Lung (tissue), 12 donors: ENCODE results near the gene UNC13A. TPM values are rescaled to one million over a fixed set of nuclear protein-coding genes. Genes with fewer than 3 reads are reported as not detected.
"Not testable (repeated sequence)": the region's sequence is repeated elsewhere in the genome, so short reads cannot be mapped to it uniquely, and the experiment has no call there.

Experiments used
- ATAC-seq: fragments of 200-7000 bp; cut with Tn5 transposase; one replicate; pipeline ENCODE4 v1.9.1; 2020; ENCODE audit warnings: moderate number of reproducible peaks; ENCODE audit not compliant: insufficient read depth, low FRiP score
- DNase-seq, 3 donors: peaks; one replicate each; pipeline ENCODE4 v3.0.0-alpha.2; 2013 to 2017
- H3K27ac ChIP-seq, 2 donors: one replicate each; pipeline ENCODE4 v1.5.1; 2013; ENCODE audit warnings: mild to moderate bottlenecking in 2 of 2, moderate library complexity in 2 of 2, control low read depth in 1 of 2, inconsistent platforms in 1 of 2, low read depth in 1 of 2, low read length in 1 of 2
- H3K27me3 ChIP-seq, 3 donors: one replicate each; pipeline ENCODE4 v1.5.1; 2013; ENCODE audit warnings: low read length in 2 of 3; ENCODE audit not compliant: control insufficient read depth in 3 of 3, insufficient read depth in 3 of 3
- H3K36me3 ChIP-seq, 4 donors: one replicate each; pipeline ENCODE4 v1.5.1; 2013; ENCODE audit warnings: low read length in 4 of 4, mild to moderate bottlenecking in 1 of 4, moderate library complexity in 1 of 4; ENCODE audit not compliant: control insufficient read depth in 4 of 4, insufficient read depth in 4 of 4
- H3K4me1 ChIP-seq, 5 donors: one replicate each; pipeline ENCODE4 v1.5.1; 2013; ENCODE audit warnings: low read length in 5 of 5, mild to moderate bottlenecking in 2 of 5, moderate library complexity in 1 of 5; ENCODE audit not compliant: control insufficient read depth in 5 of 5, insufficient read depth in 5 of 5
- H3K4me3 ChIP-seq: one replicate; pipeline ENCODE4 v1.5.1; 2013; ENCODE audit warnings: mild to moderate bottlenecking, control low read depth, moderate library complexity
- H3K9ac ChIP-seq, 2 donors: one replicate each; pipeline ENCODE4 v1.5.1; 2013; ENCODE audit warnings: low read length in 2 of 2, control low read depth in 1 of 2; ENCODE audit not compliant: insufficient read depth in 1 of 2
- H3K9me3 ChIP-seq, 4 donors: one replicate each; pipeline ENCODE4 v1.5.1; 2013; ENCODE audit warnings: low read length in 3 of 4, mild to moderate bottlenecking in 1 of 4, moderate library complexity in 1 of 4; ENCODE audit not compliant: control insufficient read depth in 4 of 4, insufficient read depth in 3 of 4
- WGBS, 2 donors: extraction: QIAGEN DNeasy Blood & Tissue Kit; methylation state at CpG; one replicate each; pipeline ENCODE4 v1.1.7; 2013; 5-methylcytosine and 5-hydroxymethylcytosine counted together
- polyA plus RNA-seq, 2 donors: library from polyadenylated mRNA; stranded (reverse); fragments of 200-250 nt; gene quantifications; one replicate each; pipeline ENCODE4 v1.2.1, GENCODE V29; 2013
- total RNA-seq, 2 donors: library from RNA; depleted of rRNA in 1 of 2; stranded (reverse); fragments of >200 nt in 1 of 2; gene quantifications; one replicate each; pipeline ENCODE4 v1.2.1, GENCODE V29; 2014 to 2021
- TF ChIP-seq, protein P1 (sequence below): IDR thresholded peaks from 2 replicates; pipeline ENCODE4 v1.5.1; 2012; ENCODE audit warnings: mild to moderate bottlenecking; ENCODE audit errors: control extremely low read depth, extremely low read depth
- donor health status: control.
- donor health status: control.
- donor health status: Bipolar disorder and iron deficiency.
- donor health status: healthy.
- donor health status: DM: yes; HTN: yes; CAD: no.

The UNC13A gene
- total and polyA plus RNA-seq, 4 donors = 0.14 to 0.31 (median 0.27) TPM

DNA sequence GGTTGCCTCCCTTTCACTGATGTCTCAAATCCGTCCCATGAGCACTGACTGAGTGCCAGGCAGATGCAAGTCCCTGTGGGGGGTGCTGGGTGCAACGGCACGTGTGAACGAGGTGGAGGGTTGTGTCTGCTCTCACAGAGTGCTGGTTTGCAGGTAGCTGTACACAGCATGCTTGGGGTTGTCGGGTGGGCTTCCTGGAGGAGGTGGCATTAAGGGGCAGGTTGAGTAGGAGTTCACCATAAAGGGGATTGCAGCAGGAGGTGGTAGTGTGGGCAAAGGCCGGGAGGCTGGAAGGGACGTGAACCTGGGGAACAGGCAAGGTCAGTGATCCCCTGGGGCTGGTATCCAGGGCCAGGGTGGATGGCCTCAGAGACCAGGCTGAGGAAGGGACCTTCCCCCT, 115.5 kb downstream of the UNC13A start:
- no peak overlapping the region for H3K4me3 ChIP-seq
- TF ChIP-seq, protein P1, sequence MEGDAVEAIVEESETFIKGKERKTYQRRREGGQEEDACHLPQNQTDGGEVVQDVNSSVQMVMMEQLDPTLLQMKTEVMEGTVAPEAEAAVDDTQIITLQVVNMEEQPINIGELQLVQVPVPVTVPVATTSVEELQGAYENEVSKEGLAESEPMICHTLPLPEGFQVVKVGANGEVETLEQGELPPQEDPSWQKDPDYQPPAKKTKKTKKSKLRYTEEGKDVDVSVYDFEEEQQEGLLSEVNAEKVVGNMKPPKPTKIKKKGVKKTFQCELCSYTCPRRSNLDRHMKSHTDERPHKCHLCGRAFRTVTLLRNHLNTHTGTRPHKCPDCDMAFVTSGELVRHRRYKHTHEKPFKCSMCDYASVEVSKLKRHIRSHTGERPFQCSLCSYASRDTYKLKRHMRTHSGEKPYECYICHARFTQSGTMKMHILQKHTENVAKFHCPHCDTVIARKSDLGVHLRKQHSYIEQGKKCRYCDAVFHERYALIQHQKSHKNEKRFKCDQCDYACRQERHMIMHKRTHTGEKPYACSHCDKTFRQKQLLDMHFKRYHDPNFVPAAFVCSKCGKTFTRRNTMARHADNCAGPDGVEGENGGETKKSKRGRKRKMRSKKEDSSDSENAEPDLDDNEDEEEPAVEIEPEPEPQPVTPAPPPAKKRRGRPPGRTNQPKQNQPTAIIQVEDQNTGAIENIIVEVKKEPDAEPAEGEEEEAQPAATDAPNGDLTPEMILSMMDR = no peak
- H3K27me3 ChIP-seq = no peaks in the 10 kb centered on the region
- 94 to 95% methylated on average over 7 of the region's 7 CpGs for WGBS, 2 donors
- ATAC-seq (no peak), DNase-seq (no peak)
- peaks cover 20 to 54% (median 35%) of the 10 kb centered on the region in 4 donors for H3K36me3 ChIP-seq
- H3K9me3 ChIP-seq = no peaks in the 10 kb centered on the region
- H3K27ac ChIP-seq = no peak overlapping the region
- H3K9ac ChIP-seq = no peak overlapping the region
- no peaks in the 10 kb centered on the region for H3K4me1 ChIP-seq

DNA sequence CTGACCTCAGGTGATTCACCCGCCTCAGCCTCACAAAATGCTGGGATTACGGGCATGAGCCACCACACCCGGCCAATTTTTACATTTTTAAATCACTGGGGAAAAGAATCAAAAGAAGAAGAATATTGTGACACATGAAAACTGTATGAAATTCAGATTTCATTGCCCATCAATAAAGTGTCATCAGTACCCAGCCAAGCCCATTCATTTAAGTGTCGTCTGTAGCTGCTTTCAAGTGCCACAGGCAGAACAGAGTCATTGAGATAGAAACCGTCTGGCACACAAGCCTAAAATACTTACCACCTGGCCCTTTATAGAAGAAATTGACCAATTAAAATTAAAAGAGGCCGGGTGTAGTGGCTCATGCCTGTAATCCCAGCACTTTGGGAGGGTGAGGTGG, 117.4 kb downstream of the UNC13A start:
- no peak for ATAC-seq

DNA sequence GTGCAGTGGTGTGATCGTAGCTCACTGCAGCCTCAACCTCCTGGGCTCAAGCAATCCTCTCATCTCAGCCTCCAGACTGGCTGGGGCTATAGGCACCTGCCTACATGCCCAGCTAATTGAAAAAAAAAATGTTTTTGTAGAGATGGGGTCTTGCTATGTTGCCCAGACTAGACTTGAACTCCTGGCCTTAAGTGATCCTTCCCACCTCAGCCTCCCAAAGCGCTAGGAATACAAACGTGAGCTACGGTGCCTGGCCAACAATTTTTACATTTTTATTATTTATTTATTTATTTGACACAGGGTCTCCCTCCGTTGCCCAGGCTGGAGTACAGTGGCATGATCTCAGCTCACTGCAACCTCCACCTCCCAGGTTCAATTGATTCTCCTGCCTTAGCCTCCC, 117.9 kb downstream of the UNC13A start:
- not testable (repeated sequence) for H3K9ac ChIP-seq, ATAC-seq, DNase-seq, H3K27me3 ChIP-seq, H3K27ac ChIP-seq, H3K4me3 ChIP-seq, H3K4me1 ChIP-seq, H3K9me3 ChIP-seq
- WGBS, 2 donors = 96 to 98% methylated on average over 5 of the region's 5 CpGs
- peaks cover 20 to 41% (median 30%) of the 10 kb centered on the region in 4 donors for H3K36me3 ChIP-seq

More for the DNA sequence above, 117.4 kb downstream of the UNC13A start:
- no peaks in the 10 kb centered on the region for H3K4me1 ChIP-seq
- no peaks in the 10 kb centered on the region for H3K9me3 ChIP-seq
- TF ChIP-seq, protein P1 = no peak
- no peak for DNase-seq
- H3K27ac ChIP-seq = no peak overlapping the region
- WGBS, 2 donors = 88 to 89% methylated on average over 6 of the region's 6 CpGs
- H3K9ac ChIP-seq = no peak overlapping the region
- H3K27me3 ChIP-seq = no peaks in the 10 kb centered on the region
- H3K4me3 ChIP-seq = no peak overlapping the region
- peaks cover 20 to 44% (median 30%) of the 10 kb centered on the region in 4 donors for H3K36me3 ChIP-seq

DNA sequence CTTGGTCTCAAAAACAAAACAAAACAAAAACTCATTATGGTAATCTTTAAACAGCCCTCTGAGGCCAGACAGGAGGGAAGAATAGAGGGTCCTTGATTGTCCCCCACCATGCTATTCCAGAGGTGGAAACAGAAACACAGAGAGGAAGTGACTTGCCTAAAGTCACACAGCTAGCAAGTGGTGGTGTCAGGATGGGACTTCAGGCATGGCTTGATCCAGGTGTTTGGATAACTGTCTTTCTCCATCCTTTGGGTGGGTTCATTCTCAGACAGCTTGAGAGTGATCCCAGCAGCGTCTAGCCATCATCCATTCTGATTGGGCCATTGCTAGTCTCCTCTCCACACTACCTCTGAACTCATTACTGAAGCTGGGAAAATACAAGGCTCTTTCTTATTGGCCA, 120.2 kb downstream of the UNC13A start:
- Histone ChIP-seq H3K27me3 (no peaks in the 10 kb centered on the region), H3K4me3 (no peak overlapping the region), H3K36me3 (peaks cover 19 to 41% (median 30%) of the 10 kb centered on the region in 4 donors), H3K27ac (no peak overlapping the region), H3K4me1 (no peaks in the 10 kb centered on the region), H3K9me3 (no peaks in the 10 kb centered on the region), H3K9ac (no peak overlapping the region)
- TF ChIP-seq, protein P1 = no peak
- ATAC-seq = no peak
- WGBS, 2 donors = 87 to 90% methylated on average over 1 of the region's 1 CpG
- DNase-seq = no peak
